OCI-LY7 (cell line): ENCODE measurements around the gene MSH2. TPM values are rescaled to one million over a fixed set of nuclear protein-coding genes. Genes with fewer than 3 reads are reported as not detected.
"Not testable (repeated sequence)": the region's sequence is repeated elsewhere in the genome, so short reads cannot be mapped to it uniquely, and the experiment has no call there.

Source experiments
- BruUV-seq: library from RNA; stranded (reverse); fragments of 400-500 nt; replicated peaks from 2 replicates; lab custom pipeline; 2021; lab: Mats Ljungman, UMichigan
- CTCF ChIA-PET: fragments of 300-600 bp; sonication (Branson Sonifier 250); formaldehyde crosslinking; loops from one replicate; lab custom pipeline; 2022; ENCODE audit warnings: antibody characterized with exemption; ENCODE audit not compliant: unreplicated experiment; lab: Charles Lee
- POLR2A ChIA-PET: fragments of 300-600 bp; sonication (Branson Sonifier 250); formaldehyde crosslinking; loops from one replicate; lab custom pipeline; 2022; ENCODE audit warnings: antibody characterized with exemption; lab: Charles Lee
- DNase-seq: peaks from one replicate; pipeline ENCODE4 v3.0.0-alpha.2; 2015; ENCODE audit warnings: low spot score
- H2AFZ ChIP-seq: fragments of 200-600 bp; sonication (generic), shearing (Covaris generic); 2 replicates; pipeline ENCODE4 v1.6.1; 2014; ENCODE audit warnings: mild to moderate bottlenecking, antibody characterized with exemption, low read length, moderate library complexity
- H3K27ac ChIP-seq: fragments of 200-600 bp; sonication (generic); 2 replicates; pipeline ENCODE4 v1.5.1; 2014; ENCODE audit warnings: mixed run types, low read depth, mild to moderate bottlenecking, moderate library complexity, low read length, inconsistent platforms; ENCODE audit not compliant: poor library complexity, severe bottlenecking
- H3K36me3 ChIP-seq: fragments of 200-600 bp; sonication (generic); 2 replicates; pipeline ENCODE4 v1.6.1; 2014; ENCODE audit warnings: mild to moderate bottlenecking, antibody characterized with exemption, low read length, moderate library complexity, mixed read lengths; ENCODE audit not compliant: insufficient read depth
- H3K4me1 ChIP-seq: fragments of 200-600 bp; sonication (generic); 2 replicates; pipeline ENCODE4 v1.5.1; 2014; ENCODE audit warnings: mild to moderate bottlenecking, low read length; ENCODE audit not compliant: insufficient read depth, poor library complexity, severe bottlenecking
- H3K4me2 ChIP-seq: fragments of 200-600 bp; sonication (generic); 2 replicates; pipeline ENCODE4 v1.6.1; 2014; ENCODE audit warnings: mild to moderate bottlenecking, low read length
- H3K4me3 ChIP-seq: fragments of 200-600 bp; sonication (generic); 2 replicates; pipeline ENCODE4 v1.5.1; 2014; ENCODE audit warnings: mild to moderate bottlenecking, low read depth, low read length; ENCODE audit not compliant: poor library complexity, severe bottlenecking
- H3K79me2 ChIP-seq: fragments of 200-600 bp; sonication (generic); 2 replicates; pipeline ENCODE4 v1.6.1; 2016; ENCODE audit warnings: low read depth, mild to moderate bottlenecking, low read length, moderate library complexity, mixed read lengths; ENCODE audit not compliant: insufficient read depth
- H3K9me2 ChIP-seq: fragments of 200-600 bp; sonication (generic); 2 replicates; pipeline ENCODE4 v1.6.1; 2016; ENCODE audit warnings: mild to moderate bottlenecking, low read length, mixed read lengths; ENCODE audit not compliant: insufficient read depth
- H3K9me3 ChIP-seq: fragments of 200-600 bp; sonication (generic); 2 replicates; pipeline ENCODE4 v1.6.1; 2014; ENCODE audit warnings: mild to moderate bottlenecking, mixed run types, low read length, mixed read lengths
- H4K20me1 ChIP-seq: fragments of 200-600 bp; sonication (generic); 2 replicates; pipeline ENCODE4 v1.6.1; 2014; ENCODE audit warnings: mild to moderate bottlenecking, antibody characterized with exemption, low read length, moderate library complexity, mixed read lengths; ENCODE audit not compliant: insufficient read depth
- EZH2phosphoT487 ChIP-seq: fragments of 200-600 bp; sonication (generic); IDR thresholded peaks from 2 replicates; pipeline ENCODE4 v1.6.1; 2018; ENCODE audit warnings: low read depth, borderline replicate concordance, mild to moderate bottlenecking, mixed run types, antibody characterized with exemption, low read length, moderate library complexity, mixed read lengths
- intact Hi-C: fragments of 100-400 bp; cut with micrococcal nuclease; formaldehyde crosslinking; loops from one replicate; pipeline ENCODE4 v1.10.0; 2022; ENCODE audit not compliant: unreplicated experiment
- total RNA-seq, 2 experiments: library from RNA; depleted of rRNA in 1 of 2; stranded (reverse); fragments of >200 nt in 1 of 2; shearing (Covaris generic) in 1 of 2; gene quantifications; 2 replicates each; pipeline ENCODE4 v1.2.3, GENCODE V29; 2014 to 2022
- TF ChIP-seq, protein P1 (sequence below): fragments of 200-600 bp; sonication (generic); conservative IDR thresholded peaks from 2 replicates; pipeline ENCODE4 v1.5.1; 2014; ENCODE audit warnings: mild to moderate bottlenecking, antibody characterized with exemption, low read length, moderate library complexity, mixed read lengths

The MSH2 gene
- total RNA-seq, 2 experiments from 2014 or later = 96.8 to 97.8 TPM

DNA sequence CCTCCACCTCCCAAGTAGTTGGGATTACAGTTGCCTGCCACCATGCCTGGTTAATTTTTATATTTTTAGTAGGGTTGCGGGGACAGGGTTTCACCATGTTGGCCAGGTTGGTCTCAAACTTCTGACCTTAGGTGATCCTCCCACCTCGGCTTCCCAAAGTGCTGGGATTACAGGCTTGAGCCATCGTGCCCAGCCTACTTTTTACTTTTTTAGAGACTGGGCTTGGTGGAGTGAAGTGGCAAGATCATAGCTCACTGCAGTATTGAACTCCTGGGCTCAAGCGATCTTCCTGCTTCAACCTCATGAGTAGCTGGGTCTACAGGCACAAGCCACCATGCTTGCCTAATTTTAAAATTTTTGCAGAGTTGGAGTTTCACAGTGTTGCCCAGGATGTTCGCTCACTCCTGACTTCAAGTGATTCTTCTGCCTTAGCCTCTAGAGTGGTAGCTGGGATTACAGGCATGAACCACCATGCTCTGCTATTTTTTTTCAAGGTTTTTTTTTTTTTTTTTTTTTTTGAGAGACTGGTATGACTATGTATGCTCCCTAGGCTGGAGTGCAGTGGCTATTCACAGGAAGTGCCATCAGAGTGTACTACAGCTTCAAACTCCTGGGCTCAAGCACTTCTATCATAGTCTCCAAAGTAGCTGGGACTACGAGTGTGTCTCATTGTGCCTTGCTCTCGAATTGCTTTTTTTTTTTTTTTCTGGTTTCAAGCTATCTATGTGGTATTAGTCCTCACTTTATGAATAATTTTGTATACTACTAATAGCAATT, 11.9 kb downstream of the MSH2 start:
- peaks cover 98% of the 10 kb centered on the region for H3K36me3 ChIP-seq
- H3K27ac ChIP-seq = no peak overlapping the region
- no peaks in the 10 kb centered on the region for H3K9me2 ChIP-seq
- H4K20me1 ChIP-seq = no peaks in the 10 kb centered on the region
- intact Hi-C loops = no loop called here
- TF ChIP-seq, protein P1, sequence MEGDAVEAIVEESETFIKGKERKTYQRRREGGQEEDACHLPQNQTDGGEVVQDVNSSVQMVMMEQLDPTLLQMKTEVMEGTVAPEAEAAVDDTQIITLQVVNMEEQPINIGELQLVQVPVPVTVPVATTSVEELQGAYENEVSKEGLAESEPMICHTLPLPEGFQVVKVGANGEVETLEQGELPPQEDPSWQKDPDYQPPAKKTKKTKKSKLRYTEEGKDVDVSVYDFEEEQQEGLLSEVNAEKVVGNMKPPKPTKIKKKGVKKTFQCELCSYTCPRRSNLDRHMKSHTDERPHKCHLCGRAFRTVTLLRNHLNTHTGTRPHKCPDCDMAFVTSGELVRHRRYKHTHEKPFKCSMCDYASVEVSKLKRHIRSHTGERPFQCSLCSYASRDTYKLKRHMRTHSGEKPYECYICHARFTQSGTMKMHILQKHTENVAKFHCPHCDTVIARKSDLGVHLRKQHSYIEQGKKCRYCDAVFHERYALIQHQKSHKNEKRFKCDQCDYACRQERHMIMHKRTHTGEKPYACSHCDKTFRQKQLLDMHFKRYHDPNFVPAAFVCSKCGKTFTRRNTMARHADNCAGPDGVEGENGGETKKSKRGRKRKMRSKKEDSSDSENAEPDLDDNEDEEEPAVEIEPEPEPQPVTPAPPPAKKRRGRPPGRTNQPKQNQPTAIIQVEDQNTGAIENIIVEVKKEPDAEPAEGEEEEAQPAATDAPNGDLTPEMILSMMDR = no peak
- TF ChIP-seq EZH2phosphoT487 = no peak
- H2AFZ ChIP-seq = no peak overlapping the region
- BruUV-seq = no TSS peak
- peaks cover 13% of the 10 kb centered on the region; the same call in 1 of the 2 replicates for H3K79me2 ChIP-seq
- CTCF ChIA-PET = no interaction called here
- H3K9me3 ChIP-seq = no peaks in the 10 kb centered on the region
- no peaks in the 10 kb centered on the region for H3K4me1 ChIP-seq
- no peak for DNase-seq
- POLR2A ChIA-PET = interaction anchor here (0.6 to 1.2 kb wide), 12 partner anchors 9 to 926 kb away, joined by 3 to 8 read pairs (median 4); partner anchors contain the start of gene MSH2
- H3K4me3 ChIP-seq = no peak overlapping the region
- H3K4me2 ChIP-seq = no peak overlapping the region

GRCh38 chr2:47420214-47420613, 17.3 kb downstream of the MSH2 start:
- no peaks in the 10 kb centered on the region for H3K9me3 ChIP-seq
- no peak overlapping the region for H3K27ac ChIP-seq
- BruUV-seq = no TSS peak
- H3K9me2 ChIP-seq = no peaks in the 10 kb centered on the region
- no peaks in the 10 kb centered on the region for H4K20me1 ChIP-seq
- no peak overlapping the region for H2AFZ ChIP-seq
- no peak overlapping the region for H3K4me3 ChIP-seq
- H3K4me2 ChIP-seq = no peak overlapping the region
- no peak for DNase-seq
- H3K36me3 ChIP-seq = peaks cover 96% of the 10 kb centered on the region
- ChIA-PET POLR2A (interaction anchor here (0.7 to 2.1 kb wide), 2 partner anchors 13 to 34 kb away, joined by 3 to 5 read pairs; no protein-coding TSS in a partner anchor), CTCF (no interaction called here)
- H3K4me1 ChIP-seq = no peaks in the 10 kb centered on the region
- peaks cover 9% of the 10 kb centered on the region; the same call in 1 of the 2 replicates for H3K79me2 ChIP-seq
- TF ChIP-seq, protein P1 = no peak
- no peak for TF ChIP-seq EZH2phosphoT487
- intact Hi-C loops = no loop called here

DNA sequence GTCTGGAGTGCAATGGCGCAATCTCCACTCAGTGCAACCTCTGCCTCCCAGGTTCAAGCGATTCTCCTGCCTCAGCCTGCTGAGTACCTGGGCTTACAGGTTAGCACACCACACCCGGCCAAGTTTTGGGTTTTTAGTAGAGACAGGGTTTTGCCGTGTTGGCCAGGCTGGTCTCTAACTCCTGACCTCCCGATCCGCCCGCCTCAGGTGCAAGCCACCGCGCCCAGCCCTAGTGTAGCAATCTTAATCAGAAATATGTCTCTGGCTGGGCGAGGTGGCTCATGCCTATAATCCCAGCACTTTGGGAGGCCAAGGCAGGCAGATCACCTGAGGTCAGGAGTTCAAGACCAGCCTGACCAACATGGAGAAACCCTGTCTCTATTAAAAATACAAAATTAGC, 17.7 kb downstream of the MSH2 start:
- H3K27ac ChIP-seq, H3K9me2 ChIP-seq, H3K4me1 ChIP-seq, H3K79me2 ChIP-seq, H3K4me3 ChIP-seq, H3K9me3 ChIP-seq, CTCF ChIA-PET, H4K20me1 ChIP-seq, H2AFZ ChIP-seq, H3K4me2 ChIP-seq, intact Hi-C loops, DNase-seq, BruUV-seq: not testable (repeated sequence)
- POLR2A ChIA-PET = interaction anchor here (0.7 kb wide), 1 partner anchor 33 kb away, joined by 3 read pairs; no protein-coding TSS in a partner anchor
- H3K36me3 ChIP-seq = peaks cover 96% of the 10 kb centered on the region
